ENCODE results near the gene JAK1.

The JAK1 gene

DNA sequence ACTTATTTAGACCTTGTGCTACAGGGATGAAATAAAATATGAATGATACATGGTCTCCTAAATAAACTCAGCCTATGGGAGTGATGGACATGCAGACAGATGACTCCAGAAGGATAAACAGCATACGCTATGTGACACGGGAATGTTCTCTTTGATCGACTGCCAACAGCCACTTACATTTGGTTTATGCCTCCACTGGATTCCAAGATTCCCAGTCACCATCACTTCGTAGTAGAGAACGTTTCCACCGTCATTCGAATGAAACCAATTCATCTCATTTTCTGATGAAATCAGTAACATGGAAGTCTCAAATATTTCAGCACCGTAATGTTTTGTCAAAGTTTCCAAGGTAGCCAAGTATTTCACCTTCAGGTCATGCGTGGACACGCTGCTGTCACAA is 99.7 kb downstream of the JAK1 start:
- DNase-seq (ENCODE audit: low read depth): no peak

- no peak for DNase-seq (ENCODE audit: low read depth)
Observed at GRCh38 chr1:64865105-64865757, 101.1 kb downstream of the JAK1 start.

DNA sequence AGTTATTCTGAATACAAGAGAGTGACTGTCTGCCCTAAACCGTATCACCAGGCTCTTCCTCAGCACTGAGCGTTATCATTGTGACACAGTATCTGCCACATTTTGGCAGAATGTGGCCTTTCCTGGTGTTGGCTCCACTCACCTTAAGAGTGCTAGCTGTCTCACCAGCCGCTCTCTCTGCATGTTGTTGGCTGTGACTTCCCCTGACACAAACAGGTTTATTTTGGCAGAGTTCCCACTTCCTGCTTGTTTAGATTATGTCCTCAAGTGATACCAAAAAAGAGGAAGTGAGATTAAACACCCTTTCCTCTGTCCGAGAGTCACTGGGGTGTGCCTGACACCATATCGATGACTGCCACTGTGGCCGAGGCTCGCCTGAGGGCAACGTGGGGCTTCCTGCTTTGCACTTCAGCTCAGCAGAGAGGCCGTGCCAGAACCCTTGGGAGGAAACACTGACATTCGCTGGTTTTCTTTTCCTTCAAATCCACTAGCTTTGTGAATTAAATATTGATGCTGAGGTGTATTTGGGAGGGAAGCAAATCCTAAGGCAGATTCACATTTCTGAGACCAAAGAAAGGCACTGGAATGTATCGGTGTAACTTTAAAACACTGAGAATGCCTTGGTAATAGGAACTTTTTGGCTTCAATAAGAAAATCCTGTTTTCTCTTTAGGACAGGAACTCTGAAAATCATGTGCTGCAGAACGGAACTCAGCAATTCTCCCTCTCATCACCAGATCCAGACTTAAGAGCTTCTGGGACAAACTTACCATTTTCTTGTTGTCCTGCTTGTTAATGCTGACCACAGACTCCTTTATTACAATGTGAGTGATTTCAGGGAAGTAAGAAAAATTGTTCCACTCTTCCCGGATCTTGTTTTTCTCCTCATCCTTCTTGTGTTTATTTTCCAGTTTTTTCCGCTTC is 102.1 kb downstream of the JAK1 start:
- peak; percentile 25 for DNase-seq (ENCODE audit: low read depth)

GRCh38 chr1:64861611-64862010 is 104.7 kb downstream of the JAK1 start:
- no peak for DNase-seq (ENCODE audit: low read depth)

DNA sequence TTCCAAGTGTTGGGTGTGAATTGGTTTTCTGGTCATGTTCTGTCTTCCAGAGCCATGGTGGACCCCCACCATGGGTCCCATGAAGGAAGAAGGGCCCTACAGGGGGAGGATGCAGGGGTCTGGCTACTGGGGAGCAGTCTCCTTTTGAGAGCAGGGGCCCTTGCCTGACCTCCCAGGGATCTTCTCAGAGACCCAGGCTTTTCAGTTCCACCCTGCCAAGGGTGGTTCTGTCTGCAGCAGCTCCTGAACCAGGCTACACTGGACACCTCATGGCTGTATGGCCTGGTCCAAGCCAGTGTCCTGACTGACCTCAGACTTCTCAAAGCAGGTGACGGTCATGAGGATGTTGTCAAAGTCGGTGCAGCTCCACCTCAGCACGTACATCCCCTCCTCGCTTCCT is 109.0 kb downstream of the JAK1 start:
- DNase-seq (ENCODE audit: low read depth): no peak

- DNase-seq (ENCODE audit: low read depth): no peak
Observed at GRCh38 chr1:64856553-64856952, 109.8 kb downstream of the JAK1 start.

DNA sequence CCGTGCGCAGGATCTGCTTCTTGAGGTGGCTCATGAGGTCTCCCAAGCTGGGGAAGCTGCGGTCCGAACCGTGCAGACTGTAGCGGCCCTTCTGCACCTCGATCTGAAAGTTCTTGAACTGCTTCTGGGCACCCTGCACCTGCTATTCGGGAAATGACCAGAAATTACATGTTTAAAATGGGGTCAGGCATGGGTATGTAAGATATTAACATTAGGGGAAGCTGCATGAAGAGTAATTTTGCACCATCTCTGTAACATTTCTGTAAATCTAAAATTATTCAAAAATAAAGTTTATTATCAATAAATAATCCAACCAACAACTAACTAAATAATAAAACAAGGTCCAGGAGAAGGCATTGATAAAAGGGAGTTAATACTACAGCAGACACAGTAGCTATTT is 110.8 kb downstream of the JAK1 start:
- no peak for DNase-seq (ENCODE audit: low read depth)

DNA sequence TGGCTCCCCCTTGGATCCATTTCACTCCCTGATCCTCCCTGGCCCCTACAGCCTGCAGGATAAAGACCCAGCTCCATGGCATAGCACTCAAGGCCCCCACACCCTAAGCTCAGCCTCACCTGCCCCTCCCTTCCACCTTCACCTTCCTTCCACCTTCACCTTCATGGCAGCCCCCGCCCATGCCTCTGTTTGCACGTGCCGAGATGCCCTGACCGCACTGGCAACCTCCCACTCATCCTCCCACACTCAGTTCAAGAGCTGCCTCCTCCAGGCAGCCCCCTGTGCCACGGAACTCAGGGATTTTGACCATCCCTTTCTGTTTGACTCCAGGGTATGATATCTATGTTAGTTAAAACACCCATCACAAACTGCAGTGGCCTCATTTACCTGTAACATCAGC is 111.7 kb downstream of the JAK1 start:
- DNase-seq (ENCODE audit: low read depth): no peak

- DNase-seq (ENCODE audit: low read depth): no peak
Observed at GRCh38 chr1:64851664-64852063, 114.7 kb downstream of the JAK1 start.

- no peak for DNase-seq (ENCODE audit: low read depth)
Observed at GRCh38 chr1:64850846-64851245, 115.5 kb downstream of the JAK1 start.

GRCh38 chr1:64849942-64850341 is 116.4 kb downstream of the JAK1 start:
- no peak for DNase-seq (ENCODE audit: low read depth)

- DNase-seq (ENCODE audit: low read depth): no peak
Observed at GRCh38 chr1:64848803-64849202, 117.5 kb downstream of the JAK1 start.

DNA sequence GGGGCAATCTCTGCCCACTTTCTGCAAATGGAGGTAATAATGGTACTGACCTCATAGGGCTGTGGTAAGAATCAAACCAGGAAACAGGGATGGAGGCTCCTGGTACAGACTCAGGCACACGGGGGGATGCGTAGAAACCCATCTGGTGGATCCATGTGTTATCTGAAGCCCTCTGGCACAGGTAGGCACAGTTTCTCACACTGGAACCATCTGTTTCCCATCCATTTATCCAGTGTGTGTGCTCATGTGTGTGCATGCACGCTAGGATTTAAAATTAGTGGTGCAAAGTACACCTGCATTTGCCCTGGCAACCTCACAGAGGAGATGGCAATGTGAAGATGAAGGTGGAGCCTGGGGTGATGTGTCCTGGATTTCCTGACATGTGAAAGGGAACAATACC is 118.2 kb downstream of the JAK1 start:
- DNase-seq (ENCODE audit: low read depth): no peak

DNA sequence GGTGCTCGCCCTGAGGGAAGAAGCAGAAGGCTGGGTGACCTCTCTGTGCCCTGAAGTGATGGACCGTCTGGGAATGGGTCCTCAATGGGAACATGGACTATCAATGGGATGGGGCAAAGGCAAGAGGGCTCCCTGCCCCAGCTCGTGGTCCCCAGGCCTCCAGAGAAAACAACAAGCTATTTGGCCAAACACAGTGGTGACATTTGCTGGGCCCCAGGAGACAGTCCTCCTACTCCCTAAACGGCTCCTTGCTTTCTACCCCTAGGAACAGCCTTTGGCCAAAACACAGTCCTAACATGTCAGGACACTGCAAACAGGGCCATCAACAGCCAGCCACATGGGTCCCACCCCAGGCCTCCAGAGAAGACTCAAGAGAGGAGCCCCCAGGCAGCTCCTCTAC is 118.7 kb downstream of the JAK1 start:
- DNase-seq (ENCODE audit: low read depth): no peak

GRCh38 chr1:64846573-64847430 is 119.5 kb downstream of the JAK1 start:
- DNase-seq (ENCODE audit: low read depth): no peak

DNA sequence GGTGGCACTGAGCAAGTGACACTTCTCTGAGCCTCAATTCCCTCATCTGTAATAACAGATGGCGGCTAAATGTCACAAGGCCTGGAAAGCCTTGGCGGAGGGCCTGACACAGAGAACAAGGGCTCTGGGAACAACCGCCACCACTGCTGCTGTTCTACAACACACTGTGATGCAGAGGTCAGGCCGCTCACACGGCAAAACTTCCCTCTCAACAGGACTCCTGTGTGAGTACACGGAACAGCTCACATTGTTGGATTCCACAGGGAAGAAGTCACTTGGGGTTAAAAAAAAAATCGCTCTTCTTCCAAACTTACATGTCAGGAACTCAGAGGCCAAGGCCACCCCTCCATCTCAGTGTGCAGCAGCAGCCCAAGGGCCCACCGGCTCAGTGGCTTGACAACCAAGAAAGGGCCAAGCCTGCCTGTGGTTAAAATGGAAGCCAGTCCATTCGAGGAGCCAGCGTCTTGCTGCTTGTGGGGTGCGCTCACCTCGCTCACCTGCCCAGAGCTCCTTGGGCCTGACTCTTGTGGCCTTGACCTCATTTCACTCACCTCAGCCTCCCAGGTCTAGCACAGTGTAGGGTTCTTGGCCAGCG is 120.4 kb downstream of the JAK1 start:
- no peak for DNase-seq (ENCODE audit: low read depth)

GRCh38 chr1:64844609-64845008 is 121.7 kb downstream of the JAK1 start:
- DNase-seq (ENCODE audit: low read depth): no peak

DNA sequence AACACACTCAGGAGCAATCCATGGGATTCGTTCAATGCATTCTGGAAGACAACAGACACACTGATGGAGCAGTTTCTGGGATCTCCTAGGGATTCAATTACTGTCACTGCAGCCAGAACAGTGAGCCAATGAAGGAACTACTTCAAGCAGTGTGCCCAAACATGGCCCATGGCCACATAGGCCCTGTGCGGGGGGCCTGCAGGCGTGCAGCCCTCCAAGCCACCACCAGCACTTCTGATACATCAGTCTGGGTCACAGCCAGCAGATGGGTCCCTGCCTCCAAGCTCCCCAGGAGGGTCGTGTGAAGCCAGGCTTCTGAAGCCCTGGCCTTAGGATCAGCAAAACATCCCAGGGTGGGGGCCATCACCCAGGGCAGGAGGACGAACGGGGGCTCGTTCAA is 122.2 kb downstream of the JAK1 start:
- no peak for DNase-seq (ENCODE audit: low read depth)

- no peak for DNase-seq (ENCODE audit: low read depth)
Observed at GRCh38 chr1:64843675-64844074, 122.7 kb downstream of the JAK1 start.

GRCh38 chr1:64842224-64842623 is 124.1 kb downstream of the JAK1 start:
- no peak for DNase-seq (ENCODE audit: low read depth)

GRCh38 chr1:64841330-64842065 is 124.9 kb downstream of the JAK1 start:
- DNase-seq (ENCODE audit: low read depth): no peak

Data from activated T-cell treated with anti-CD3 and anti-CD28 coated beads for 1 hour (primary cell).